DOHH2 (cell line): ENCODE data around the gene SLC6A20.

Source experiments
- EZH2phosphoT487 ChIP-seq: fragments of 200-600 bp; sonication (generic); IDR thresholded peaks from 2 replicates; pipeline ENCODE4 v1.6.1; 2017; ENCODE audit warnings: borderline replicate concordance, mild to moderate bottlenecking, antibody characterized with exemption, low read length, moderate library complexity, mixed read lengths
- TF ChIP-seq, protein P1 (sequence below): fragments of 200-600 bp; sonication (generic); IDR thresholded peaks from one replicate; pipeline ENCODE4 v1.5.1; 2014; ENCODE audit warnings: antibody characterized with exemption, mild to moderate bottlenecking, low read depth, low read length; ENCODE audit not compliant: poor library complexity, severe bottlenecking

DNA sequence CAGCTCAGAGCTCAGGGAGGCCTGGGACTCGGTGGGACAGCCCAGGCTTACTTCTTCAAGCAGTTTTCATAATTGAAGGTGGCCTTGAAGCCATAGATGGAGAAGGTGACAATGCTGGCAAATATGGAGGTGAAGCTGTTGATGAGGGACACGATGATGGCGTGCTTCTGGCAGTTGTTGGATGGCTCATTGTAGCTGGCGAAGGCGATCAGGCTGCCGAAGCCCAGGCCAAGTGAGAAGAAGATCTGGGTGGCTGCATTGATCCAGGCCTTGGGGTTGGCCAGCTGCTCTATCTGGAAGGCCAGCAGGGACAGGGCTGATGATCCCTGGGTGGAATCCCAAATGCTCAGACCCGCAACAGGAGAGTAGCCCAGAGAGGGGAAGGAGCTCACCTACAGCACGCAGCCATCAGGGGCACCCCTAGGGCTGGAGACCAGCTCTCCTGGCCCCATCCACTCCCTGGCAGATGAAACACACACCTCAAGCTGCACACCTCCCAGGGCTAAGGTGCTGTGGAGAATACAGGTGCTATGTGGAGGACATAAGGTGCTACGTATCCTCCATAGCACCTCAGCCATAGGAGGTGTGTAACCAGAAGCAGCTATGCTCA lies 25.1 kb downstream of the SLC6A20 start:
- TF ChIP-seq, protein P1, sequence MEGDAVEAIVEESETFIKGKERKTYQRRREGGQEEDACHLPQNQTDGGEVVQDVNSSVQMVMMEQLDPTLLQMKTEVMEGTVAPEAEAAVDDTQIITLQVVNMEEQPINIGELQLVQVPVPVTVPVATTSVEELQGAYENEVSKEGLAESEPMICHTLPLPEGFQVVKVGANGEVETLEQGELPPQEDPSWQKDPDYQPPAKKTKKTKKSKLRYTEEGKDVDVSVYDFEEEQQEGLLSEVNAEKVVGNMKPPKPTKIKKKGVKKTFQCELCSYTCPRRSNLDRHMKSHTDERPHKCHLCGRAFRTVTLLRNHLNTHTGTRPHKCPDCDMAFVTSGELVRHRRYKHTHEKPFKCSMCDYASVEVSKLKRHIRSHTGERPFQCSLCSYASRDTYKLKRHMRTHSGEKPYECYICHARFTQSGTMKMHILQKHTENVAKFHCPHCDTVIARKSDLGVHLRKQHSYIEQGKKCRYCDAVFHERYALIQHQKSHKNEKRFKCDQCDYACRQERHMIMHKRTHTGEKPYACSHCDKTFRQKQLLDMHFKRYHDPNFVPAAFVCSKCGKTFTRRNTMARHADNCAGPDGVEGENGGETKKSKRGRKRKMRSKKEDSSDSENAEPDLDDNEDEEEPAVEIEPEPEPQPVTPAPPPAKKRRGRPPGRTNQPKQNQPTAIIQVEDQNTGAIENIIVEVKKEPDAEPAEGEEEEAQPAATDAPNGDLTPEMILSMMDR = no peak
- TF ChIP-seq EZH2phosphoT487 = no peak
